HG03571 (cell line): ENCODE results near the gene SDC3.

Experiments used
- ATAC-seq: cut with Tn5 transposase; IDR thresholded peaks from one replicate; pipeline ENCODE4 v1.9.1; 2021; ENCODE audit not compliant: unreplicated experiment

Gene SDC3

DNA sequence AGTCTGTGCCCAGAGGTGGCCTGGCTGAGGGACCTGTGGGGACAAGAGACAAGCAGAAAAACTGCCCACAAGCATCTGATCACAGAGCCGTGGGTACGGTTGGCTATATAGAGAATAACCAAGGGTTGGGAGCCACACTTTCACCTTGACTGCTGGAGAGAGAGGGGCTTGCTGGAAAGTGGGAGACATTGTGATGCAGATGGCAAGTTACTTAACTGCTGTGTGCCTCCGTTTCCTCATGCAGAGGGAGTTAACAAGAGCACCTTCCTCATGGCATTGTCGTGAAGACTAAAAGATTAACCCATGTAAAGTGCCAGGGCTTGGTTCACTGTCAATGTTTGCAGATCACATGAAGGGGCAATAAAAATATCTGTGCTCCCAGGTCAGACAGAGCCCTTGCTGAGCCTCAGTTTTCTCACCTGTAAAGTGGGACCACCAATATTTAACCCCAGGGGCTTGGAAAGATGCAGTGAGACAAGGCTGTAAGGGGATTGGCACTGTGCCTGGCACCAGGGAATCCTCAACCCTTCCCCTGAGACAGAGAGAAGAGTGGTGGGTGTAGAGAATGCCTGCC, 52.8 kb downstream of the SDC3 start:
- ATAC-seq, result no peak

DNA sequence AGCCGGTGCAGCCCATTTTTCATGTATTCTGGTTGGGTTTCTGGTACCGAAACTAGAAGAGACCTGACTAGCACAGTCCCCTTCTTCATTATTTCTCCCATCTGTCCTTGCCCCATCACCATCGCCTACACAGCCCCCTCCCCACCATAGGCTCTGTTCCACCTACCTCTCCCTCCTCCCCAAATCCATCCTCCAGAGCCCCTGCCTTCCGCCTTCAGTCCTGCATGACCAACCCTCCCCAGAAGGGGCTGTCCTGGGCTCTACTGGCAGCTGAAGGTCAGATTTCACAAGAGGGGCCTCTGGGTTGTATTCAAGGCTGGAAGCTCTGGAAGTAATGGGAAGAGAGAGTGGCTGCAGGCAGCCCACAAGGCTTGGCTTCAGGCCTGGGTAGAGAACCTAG, 55.2 kb downstream of the SDC3 start:
- no peak for ATAC-seq

DNA sequence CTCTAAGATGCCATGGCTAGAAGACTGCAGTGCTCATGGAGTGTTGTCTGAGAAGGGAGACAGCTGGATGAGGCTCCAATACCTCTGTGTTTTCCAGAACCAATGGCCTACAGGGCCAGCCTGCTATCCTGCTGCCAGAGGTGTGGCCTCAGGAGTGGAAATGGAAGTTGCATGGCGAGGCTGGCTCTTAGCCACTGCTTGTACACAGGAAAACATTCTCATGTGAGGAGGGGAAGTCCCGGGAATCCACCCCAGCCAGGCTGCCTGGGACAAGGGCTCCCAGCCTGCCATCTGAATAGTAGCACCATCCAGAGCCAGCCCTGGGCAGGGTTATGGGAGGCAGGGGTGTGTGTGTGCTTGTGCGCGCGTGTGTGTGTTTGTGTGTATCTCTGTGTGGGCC, 56.5 kb downstream of the SDC3 start:
- no peak for ATAC-seq

DNA sequence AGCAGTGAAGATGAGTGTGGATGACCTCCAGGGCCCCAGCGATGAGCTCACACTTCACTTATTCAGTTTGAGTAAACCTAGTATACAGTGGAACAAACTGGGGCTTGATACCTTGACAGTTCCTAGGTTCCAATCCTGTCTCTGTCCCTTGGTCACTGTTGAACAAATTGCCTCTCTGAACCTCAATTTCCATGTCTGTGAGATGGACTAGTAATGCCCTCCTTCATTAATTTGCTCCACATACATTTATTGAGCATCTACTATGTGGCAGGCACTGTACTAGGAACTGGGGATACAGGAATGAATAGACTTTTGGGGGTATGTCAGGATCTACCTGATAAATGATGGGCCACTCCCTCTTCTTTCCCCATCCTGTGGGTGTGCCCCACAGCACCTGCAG, 57.3 kb downstream of the SDC3 start:
- no peak for ATAC-seq

DNA sequence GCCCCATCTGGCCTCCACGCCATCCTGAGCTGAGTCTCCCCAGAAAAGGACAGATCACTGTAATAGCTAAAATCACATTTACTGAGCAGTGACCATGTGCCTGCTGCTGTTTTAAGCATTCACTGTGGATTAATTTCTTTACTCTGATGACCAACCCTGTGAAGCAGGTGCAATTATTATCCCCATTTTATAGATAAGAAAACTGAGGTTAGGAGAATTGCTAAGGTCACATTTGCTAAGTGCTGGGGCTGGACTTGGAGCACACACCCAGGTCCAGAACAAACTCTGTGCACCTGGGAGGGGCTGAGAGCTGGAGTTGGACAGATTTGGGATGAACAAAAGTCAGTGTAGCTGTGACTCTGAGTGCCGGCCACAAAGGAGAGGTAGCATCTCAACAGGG, 58.0 kb downstream of the SDC3 start:
- ATAC-seq, result no peak

DNA sequence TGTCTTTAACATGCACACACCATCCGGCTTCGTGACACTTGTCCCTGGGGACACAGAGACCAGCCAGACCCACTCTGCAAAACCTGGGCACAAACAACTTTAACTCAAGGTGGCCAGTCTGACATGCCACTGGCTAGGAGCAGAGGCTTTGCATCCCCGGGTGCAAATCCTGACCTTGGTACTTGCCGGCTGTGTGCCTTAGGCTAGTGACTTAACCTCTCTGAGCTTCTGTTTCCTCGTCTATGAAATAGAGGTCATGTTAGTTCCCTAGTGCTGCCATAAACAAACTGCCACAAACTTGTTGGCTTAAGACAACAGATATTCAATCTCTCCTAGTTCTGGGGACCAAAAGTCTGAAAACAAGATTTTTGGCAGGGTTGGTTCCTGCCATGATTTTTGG, 60.4 kb downstream of the SDC3 start:
- ATAC-seq, result no peak

DNA sequence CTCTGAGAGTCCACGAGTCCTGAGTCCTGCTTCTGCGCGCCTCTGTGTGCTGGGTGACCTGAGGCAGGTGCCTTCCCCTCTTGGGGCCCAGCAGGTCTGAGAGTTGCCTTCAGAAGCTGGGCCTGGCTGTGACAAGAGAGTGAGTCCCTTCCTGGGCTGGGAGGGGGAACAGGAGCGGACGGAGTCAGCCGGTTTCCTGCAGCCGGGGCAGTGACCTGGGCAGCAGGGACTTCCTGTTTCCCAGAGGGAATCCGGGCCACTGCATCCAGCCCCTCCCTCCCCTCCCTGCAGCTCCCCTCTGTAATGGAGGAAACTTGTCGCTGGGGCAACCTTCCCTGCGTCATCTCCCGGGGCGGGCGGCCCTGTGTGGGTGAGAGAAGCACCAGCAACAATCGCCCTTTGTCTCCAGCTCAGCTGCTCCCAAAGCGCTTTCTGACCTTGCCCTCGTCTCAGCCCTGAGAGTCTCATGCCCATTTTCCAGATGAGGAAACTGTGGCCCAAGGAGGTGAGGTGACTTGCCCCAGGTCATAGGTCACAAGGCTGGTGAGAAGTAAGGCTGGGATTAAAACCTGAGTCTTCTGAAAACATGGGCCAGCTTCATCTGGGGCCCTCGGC, 61.1 kb downstream of the SDC3 start:
- ATAC-seq, result no peak

DNA sequence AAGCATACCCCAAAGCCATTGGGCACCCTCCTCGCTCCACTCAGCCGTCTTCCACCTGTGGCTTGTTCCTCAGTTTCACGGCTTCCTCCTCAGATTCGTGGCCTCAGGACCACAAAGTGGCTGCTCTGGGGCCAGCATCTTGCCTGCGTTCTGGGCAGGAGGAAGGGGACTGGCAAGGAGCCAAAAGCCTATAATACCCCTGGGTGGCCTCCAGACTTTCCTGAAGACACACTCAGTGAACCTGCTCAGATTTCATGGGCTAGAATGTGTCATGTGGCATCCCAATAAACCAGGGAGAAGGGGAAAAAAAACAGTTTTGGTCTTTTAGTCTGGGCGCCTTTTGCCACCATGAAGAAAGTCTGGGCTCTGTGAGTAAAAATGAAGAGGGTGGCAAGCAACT, 62.0 kb downstream of the SDC3 start:
- ATAC-seq, result no peak

DNA sequence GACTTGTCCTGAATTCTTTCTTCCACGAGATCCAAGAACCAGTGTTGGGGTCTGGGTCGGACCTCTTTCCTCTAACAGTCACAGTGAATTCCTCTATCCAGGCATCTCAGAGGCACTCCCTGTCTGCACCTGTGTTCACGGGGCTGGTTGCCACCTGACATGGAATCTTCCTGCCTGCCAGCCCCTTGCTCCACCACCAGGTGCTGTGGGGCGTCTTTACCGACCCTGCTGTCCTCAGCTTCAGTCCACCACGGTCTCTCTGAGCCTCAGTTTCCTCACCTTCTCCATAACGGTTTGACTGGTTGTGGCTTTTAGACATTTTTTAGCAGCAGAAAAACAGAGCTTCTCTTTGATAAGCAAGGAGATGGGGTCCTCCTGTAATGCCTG, 62.7 kb downstream of the SDC3 start:
- ATAC-seq, result no peak

DNA sequence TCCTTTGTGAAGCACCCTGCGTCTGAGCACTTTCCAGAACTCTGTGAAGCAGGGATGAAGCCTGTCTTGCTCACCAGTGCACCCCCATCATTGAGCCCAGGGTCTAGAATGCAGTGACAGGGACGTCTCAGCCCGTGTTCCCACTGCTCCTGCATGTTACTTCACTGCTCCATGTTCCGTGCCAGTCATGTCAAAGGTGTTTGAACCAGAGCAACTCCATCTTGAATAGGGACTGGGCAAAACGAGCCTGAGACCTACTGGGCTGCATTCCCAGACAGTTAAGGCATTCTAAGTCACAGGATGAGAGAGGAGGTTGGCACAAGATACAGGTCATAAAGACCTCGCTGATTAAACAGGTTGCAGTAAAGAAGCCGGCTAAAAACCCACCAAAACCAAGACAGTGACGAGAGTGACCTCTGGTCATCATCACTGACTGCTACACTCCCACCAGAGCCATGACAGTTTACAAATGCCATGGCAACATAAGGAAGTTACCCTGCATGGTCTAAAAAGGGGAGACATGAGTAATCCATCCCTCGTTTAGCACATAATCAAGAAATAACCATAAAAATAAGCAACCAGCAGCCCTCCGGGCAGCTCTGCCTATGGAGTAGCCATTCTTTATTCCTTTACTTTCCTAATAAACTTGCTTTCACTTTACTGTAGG, 63.2 kb downstream of the SDC3 start:
- ATAC-seq, result no peak

DNA sequence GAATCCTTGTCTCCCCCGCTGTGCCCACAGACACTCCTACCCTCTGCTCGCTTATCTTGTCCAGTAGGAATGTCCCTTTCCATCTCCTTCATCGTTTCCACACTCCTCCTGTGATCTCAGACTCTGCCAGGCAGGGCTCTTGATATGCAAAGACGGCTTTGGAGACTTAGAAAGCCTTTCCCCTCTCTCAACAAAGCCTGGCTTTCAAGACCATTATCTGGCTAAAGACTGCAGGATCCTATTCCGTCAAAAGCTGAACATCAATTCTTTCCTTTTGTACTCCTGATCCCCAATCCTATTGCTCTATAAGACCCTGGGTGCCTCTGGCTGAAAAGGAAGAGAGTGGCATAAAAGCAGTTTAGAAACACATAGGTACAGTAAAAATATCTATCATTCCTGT, 63.9 kb downstream of the SDC3 start:
- no peak for ATAC-seq

DNA sequence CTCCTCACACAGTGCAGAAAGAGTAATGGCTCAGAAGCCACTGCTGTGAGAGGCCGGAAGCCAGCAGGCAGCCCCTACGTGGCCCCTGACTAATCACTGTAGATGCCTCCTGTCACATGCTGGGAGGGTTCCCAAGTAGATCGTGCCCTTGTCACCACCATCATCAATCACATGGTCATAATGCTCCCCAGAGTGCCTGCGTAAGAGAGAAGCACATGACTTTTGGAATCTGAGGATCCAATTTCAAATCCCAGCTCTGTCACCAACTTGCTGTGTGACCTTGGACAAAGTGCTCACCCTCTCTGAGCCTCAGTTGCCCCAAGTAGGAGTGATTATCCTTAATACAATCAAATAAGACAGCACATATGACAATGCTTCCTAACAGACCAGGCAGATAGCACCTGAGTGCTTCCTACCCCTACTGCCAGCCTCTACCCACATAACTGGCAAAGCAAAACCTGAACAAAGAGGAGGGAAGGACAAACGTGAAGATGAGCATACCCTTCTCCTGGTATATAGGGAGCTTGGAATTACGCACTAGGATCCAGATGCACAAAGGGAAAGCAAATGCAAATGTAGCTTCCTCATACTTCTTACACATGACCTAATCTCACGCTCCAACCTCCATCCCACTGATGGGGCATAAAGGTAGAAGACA, 65.7 kb downstream of the SDC3 start:
- ATAC-seq, result no peak

DNA sequence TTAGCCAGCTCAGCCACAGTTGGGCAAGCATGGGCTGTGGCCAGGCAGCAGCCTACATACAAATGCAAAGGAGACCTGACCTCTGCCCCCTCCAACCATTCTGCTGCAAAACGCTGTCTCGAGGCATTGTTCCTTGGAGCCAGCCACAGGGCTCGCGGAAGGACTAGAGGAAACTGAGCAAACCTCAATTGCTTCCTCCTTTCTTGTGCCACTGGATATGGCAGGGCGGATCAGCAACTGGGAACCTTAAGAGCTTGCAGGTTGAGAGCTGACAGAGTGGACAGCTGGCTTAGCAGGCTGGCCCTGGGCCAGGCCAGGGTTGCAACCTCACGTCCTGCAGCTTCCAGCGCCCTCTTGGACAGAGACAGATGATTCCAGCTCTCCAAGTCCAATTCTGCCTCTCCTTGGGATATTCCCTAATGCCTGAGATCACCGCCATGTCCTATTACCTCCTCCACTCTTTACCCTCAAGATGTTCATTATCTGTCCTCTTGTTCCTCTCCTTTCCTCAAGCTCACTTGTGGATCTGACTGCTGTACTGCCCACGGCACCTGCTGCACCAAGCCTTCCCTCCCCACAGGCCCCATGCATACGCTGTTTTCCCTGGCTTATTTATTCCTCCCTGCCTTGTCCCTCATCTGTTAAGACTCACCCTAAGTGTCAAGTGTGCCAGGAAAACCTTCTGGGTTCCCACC, 67.5 kb downstream of the SDC3 start:
- no peak for ATAC-seq

DNA sequence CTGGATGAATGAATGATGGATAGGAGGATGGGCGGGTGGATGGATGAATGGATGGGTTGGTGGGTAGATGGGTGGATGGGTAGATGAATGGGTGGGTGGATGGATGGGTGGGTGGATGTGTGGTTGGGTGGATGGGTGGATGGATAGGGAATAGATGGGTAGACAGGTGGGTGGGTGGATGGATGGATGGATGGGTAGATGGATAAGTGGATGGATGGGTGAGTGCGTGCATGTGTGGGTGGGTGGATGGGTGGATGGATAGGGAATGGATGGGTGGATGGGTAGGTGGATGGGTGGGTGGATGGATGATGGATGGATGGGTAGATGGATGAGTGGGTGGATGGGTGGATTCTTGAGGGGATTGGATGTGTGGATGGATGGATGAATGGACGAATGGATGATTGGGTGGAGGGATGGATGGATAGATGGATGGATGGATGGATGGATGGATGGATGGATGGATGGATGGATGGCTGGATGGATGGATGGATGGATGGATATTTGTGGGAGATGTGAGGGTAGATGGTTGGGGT, 68.7 kb downstream of the SDC3 start:
- no peak for ATAC-seq

DNA sequence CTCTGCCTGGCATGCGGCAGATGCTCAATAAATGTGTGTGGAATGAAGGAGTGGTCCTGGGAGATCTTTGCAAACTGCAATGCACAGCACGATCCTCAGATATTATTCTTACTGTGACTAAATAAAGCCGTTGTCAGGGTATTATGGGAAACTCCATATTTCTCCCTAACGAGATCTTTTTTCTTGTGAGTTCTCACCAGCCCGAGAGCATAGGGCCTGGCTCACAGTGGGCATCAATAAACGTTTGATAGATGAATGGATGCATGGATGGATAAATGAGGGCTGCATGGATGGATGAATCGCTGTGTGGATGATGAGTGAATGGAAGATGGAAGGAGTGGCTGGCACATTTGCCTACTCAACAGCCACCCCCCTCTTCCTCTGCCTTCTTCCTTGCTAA, 69.6 kb downstream of the SDC3 start:
- no peak for ATAC-seq

DNA sequence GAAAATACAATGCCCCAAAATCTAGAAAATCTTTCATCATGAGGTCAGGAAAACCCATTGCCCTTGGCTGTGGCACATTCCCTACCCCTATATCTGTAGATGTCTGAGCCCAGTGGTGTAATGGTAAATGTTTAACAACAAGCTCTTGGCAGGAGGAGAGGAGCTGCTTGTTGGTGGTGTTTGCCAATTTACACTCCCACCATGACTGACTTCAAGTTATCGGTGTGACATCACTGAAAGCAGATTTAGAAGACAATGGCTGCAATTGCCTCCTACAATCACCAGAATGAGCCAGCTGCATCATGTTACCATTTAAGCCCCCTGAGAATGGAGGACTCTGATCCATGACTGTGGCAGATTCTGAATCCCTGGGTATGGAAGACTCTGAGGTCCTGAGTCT, 70.9 kb downstream of the SDC3 start:
- ATAC-seq, result no peak

DNA sequence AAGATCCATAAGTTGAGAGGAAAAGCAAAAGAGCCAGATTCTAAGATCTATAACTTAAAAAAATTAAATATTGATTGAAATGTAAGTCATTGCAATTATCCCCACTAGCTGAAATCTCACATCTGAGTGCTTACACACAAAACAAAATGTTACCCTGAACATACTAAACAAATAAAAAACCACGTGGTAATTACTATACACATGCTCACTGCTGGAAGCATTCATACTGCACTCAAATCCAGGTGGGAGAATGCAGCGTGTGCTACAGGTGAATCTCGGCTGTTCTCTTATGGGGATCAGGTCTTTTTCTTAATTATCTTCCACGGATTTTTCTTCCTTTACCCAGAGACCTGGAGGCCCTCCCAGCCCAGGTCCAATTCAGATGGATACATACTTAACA, 74.3 kb downstream of the SDC3 start:
- ATAC-seq, result no peak

DNA sequence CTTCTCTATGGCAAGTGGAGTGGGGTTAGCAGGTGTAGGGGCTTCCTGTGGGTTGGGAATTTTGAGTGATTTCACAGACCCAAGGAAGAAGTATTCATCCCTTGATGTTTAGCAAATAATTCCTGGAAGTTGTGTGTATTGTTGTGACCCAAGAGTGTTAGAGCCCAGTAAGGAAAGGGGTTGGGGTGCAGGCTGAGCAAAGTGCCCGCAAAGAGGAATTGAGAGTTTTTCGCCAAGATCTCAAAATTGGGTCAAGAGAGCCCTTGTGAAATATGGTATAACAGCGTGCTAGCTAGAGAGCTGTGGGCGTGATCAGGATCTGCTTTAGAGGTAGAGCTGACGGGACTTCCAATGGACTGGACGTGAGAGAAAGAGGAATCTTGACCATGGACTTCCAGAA, 78.0 kb downstream of the SDC3 start:
- no peak for ATAC-seq

DNA sequence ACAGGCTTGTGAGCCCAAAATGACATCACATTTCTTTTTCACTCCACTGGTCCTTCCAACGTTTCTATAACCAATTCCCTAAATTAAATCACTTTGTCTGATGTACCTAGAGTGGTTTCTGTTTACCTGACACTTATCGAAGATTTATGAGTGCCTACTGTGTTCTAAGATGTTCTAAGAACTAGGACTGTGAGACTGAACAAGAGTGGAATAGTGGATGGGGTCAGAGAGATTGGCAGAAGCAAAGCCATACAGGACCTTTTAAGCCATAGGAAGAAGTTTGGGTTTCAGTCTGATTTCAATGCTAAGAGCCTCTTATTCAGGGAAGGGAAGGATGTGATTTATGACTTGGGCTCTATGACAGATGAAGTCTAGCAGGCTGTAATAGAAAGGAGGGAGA, 78.7 kb downstream of the SDC3 start:
- no peak for ATAC-seq

DNA sequence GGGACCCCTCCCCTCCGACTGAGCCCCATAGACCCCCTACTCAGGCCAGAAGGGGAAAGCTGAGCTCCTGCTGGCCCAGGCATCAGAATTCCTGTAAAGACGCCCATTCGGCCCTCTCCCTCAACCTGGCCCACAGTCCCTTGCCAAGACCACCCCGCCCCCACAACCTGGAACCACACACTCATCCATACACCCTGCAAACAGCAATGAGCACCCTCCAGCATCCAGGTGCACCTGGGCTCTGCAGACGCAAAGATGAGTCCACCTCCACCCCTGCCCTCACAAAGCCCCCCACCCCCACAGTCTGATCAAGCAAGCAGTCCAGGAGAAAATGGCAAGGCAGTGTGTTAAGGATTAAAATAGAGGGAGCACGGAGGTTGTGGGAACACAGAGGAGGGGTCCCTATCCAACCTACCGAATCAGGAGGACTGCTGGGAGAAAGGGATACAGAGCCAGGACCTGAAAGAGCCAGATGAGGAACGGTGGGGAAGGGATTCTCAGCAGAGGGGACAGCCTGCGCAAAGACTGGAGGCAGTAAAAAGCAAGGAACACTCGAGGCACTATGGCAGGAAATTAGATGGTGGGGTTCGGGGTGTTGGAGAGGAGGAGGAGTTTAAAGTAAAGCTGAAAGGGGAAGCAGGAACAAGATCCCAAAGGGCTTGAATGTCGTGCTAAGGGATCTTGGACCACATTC, 83.7 kb downstream of the SDC3 start:
- ATAC-seq, result no peak
